Measurements from ENCODE around the gene CFAP61.

GRCh38 chr20:20365480-20366161 lies 313.3 kb downstream of the CFAP61 start:
- no peak for TF ChIP-seq CTCF (IDR thresholded peaks at IDR 0.05)
- TF ChIP-seq POLR2A (IDR thresholded peaks at IDR 0.05) = no peak

All from heart left ventricle (tissue), 13 donors.